ENCODE measurements around the gene SPATS2.
A peak's percentile ranks its signal among the peaks of the same experiment; 100 is the strongest.

The SPATS2 gene

DNA sequence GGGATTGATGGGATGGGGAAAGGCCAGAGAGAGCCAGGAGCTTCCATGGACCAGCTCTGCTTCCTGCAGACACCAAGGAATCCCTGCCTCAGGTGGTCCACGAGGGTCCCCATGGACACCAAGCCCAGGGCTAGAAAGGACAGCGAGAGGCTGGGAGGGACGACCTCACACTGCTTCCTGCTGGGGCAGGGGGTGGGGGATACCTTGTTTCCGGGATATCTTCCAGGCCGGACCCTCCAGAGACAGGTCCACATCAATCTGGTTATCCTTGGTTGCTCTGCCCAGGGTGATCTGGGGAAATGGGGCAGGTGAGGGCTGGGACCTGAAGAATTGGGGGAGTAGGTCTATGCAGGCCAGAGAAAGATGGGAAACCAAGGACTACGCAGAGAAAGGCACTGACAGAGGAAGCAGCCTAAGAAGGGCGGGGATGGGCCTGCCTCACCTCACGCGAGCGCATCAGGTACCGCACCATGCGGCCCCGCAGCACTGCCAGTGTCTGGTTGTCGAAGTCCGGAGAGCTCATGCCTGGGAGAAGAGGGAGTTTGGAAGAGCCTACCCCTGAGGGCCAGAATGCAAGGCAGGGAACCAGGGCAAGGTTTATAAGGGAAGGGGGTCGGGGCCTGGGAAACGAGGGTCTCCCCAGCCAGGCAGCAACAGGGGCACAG, 191.9 kb downstream of the SPATS2 start:
- DNase-seq: no peak

DNA sequence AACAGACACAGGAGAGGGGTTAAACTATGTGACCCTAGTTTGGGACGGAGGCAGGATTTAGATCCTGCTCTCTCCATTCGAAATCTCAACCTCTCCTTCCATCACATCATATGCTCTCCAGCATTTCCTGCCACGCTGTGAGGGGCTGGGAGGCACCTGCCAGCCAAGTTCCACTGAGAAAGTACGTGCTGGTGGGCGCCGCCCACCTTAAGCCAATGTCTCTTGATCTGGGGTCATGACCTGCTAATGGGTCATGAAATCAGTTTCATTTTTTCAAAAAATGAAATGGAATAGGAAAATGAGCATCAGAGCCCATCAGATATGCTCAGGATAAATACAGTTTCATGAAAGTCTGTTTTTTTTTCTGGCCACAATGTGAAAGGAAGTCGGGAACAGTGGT, 193.4 kb downstream of the SPATS2 start:
- no peak for DNase-seq

DNA sequence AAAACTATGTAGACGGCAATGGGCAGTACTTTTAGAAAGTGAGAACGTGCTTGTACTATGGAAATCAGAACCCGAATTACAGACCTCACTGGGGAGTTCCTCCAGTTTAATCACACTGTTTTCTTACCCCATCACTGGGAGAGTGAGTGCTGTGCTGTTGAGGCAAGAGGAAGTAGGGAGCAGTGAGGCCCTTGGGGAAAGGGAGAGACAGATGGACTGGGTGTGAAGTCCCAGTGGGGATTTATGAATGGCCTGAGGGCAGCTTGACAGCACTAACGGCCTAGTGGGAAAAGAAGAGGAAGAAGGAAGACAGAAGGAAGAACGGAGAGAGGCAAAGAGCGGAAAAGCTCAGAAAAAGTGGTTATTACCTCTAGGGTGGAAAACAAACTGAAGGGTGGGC, 195.0 kb downstream of the SPATS2 start:
- no peak for DNase-seq

DNA sequence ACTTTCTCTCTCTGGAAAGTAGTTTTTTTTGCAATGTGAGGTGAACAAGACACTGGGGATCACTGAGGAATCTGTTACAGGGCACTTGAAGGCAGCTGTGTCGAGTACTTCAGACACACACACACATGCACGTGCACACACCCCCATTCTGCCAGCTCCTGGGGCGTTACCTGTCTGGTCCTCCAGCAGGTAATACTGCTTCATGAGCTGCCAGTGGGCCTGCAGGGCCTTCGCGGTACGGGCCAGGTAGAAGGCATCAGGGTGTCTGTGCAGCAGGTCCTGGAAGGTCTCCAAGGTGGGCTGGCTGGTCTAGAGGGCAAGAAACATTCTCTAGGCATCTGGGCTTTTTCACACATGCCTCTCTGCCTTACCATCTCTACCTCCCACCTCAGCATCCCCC, 195.6 kb downstream of the SPATS2 start:
- DNase-seq: no peak

DNA sequence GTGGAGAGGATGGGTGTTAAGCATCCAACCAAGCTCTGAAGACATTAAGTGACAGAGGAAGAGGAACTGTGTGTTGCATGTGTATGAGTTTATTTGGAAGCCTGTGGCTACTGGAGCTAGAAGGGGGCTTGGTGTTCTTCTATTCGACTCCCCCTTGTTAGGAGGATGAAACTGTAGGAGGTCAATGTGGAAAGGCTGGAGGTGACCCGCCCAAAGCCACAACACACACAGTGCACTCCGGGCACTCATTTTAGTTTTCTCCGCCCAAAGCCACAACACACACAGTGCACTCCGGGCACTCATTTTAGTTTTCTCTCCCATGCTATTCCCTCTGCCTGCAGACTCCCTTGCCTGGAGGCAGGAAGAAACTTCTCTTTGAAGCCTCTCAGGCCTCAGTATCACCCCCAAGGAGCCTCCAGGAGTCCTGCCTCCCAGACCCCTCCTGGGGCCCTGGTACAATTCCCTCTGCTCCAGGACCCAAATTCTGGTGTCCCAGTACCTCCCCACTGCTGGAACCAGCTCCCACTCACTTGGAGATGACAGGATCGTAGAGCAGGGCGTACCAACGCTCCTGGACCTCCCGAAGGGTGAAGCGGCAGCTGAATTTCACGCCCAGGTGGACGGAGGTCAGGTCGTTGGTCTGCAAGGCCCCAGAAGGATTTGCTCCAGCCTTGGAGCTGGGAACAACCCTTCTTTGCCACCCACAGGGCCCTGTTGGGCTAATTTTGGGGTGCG, 196.9 kb downstream of the SPATS2 start:
- no peak for DNase-seq

DNA sequence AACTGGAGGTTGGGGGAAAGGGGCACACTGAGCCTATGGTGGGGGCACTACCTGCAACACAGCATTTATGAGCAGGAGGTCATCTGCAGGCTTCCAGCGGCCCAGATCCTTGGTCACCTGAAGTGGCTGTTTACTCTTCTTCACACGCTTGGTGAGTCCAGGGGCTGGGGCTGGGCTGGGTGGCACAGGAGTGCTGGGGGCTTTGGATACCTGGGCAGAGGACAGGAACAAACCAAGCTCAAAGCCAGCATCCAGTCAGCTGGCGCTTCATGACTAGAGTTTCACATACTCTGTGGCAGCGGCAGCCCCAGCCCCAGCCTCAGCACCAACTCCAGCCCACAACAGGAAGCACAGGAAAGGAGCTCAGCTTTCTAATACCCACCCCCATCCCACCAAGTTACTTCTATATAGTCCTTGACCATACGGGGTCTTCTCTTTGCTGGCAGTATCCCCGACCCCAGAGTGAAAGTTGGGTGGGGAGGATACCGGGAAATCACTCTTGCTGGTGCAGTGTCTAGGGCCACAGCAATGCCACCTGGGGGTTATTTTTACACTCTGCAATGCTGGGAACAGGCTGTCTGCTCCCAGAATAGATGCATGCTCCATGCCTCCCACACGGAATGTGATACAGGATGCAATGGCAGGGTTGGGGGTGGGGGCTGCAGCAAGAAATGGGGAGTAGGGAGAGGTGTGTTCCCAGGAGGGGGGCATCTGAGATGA, 197.6 kb downstream of the SPATS2 start:
- no peak for DNase-seq

DNA sequence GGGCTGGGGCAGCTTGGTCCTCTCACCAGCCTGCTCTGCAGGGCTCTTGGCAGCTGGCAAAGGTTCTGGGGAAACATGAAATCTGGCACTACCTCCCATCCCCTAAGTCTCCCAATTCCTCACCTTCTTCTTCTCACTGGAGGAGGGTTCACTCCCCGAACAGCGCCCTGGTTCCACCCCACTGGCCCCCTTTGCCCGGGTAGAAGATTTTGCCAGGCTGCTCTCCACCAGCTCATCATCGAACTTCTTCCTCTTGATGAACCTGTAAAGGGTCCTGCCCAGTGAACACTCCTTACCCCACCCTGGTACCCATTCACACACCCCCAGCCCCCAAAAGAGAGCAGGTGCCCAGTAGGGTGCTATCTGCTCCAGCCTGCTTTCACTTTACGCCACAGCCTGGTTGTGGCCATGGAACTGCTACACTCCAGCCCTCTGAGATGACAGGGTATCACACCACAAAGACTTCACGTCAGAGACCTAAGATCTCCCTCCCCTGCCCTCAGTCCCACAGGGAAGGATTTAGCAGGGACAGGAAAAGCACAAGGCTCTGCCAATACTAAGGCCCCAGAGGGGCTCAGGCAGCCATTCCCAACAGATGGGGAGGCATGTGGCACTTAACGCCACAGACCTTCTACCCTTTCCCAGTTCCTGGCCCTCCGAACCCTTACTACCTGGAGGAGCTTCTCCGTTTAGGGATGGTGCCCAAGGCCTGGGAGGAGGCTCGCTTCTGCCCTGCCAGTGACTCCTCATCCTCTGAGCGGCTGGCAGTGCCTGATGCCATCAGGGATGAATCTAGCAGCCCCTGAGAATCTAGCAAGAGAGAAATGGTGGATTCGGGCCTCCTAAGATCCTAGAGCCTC, 198.4 kb downstream of the SPATS2 start:
- DNase-seq: no peak

DNA sequence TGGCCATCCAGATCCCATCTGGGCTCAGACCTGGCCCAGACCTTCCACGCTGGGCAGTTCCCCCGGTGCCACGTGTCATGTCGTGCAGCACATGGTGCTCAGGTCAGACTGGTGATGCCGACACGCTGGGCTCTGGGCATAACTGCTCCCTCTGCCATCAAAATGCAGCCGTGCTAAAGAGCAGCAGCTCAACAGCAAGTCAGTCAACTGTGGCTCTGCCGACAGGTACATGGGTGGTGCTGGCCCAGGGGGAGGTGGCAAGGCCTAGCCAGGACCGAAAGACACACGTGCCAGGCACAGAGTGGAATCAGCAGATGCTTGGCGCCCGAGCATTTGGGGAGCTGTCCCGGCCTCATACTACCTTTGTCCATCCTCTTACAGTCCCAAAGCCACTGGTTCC, 199.1 kb downstream of the SPATS2 start:
- no peak for DNase-seq

DNA sequence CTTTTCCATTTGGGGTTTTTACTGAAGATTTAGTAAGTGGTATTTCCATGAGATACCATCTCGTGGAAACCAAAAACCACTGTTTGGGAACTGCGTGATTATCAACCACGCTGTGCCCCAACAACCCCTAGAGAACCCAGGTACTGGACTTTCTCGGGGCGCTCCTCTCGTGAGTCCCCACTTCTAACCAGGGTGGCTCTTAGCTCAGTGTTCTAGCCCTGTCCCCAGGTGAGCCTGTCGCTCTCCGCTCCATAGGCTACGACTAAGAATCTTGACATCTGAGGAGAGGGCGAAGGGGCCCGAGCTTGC, 200.0 kb downstream of the SPATS2 start:
- no peak for DNase-seq

DNA sequence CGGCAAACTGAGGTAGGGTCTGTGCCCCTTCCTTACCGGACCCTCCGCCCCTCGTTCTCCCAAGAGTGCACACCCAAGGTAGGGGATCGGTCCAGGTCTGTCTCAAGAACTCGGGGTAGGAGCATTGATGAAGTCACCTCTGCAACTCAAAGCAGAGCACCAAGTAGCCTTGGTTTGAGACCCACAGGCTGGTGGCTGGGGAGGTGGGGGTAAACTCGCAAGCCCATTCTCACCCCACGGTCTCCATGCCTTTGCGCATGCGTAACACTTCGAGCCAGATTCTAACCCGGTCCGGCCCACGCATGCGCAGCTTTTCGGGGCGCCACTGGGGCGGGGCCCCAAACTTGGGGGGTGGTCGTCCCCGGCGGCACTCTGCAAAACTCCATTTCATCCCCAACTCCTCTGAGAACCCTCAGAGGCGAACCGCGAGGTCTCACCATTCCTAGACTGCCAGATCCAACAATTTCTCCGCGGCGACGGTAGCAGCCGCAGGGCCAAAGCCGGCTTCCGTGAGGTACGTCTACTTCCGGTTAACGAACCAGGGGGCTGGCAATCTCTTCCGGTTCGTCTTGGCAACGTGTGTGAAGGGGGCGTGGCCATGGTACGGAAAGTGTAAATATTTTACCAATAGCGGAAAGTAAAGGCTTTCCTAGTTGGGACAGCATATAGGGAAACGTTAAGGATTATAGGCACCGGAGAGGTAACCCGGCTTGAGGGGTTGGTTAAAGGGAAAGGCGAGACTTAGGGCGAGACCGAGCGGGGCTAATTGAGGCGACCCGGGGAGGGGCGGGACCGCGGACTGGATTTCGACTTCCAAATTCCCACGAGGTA, 200.6 kb downstream of the SPATS2 start, which contains the start of gene MCRS1:
Gene MCRS1, minus strand, starts transcription at position 532 of the 831 bp plus-strand sequence. CDS start 1,411 bp downstream, outside the sequence.
- peak; percentile 88 to 93 for DNase-seq

DNA sequence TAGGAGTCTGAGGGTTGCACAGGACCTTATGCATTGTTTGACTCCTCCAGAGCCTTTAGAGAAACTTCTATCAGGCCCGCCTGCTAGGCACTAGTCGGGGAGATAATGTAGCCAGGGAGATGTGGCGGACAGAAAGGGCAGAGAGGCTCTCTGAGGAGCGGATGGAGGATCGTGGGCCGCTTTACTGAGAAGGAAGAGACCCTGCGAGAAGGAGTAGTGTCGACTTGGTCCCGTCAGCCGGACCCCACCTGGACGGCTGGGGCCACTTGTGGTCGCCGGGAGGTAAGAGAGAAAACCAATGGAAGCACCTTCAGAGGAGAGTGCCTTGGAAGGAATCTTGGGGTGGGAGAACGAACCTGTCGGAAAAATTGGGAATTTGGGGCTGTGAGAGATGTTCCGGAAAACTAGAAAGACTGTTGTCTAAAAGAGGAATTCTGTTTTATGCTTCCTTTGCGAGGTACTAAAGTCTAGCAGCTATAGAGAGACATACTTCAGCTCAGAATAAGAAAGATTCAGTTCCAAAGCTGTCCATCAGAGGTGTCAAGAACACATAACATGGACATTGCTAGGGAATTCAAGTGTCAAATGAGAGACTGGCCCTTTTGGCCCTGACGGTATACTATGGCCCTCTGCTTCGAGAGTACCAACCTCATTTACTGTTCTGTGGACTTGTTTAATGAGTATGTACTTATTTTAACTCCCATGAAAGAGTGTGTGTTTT, 201.3 kb downstream of the SPATS2 start:
- DNase-seq: peak; percentile 23 to 25

Data from inflammatory macrophage treated with lipopolysaccharide for 1 hour (primary cell).